GM18520 (cell line): ENCODE data around the gene ZNF277.
A peak's percentile ranks its signal among the peaks of the same experiment; 100 is the strongest.

Experiments used
- ATAC-seq: cut with Tn5 transposase; IDR thresholded peaks from one replicate; pipeline ENCODE4 v1.9.1; 2021; ENCODE audit not compliant: unreplicated experiment

The ZNF277 gene

DNA sequence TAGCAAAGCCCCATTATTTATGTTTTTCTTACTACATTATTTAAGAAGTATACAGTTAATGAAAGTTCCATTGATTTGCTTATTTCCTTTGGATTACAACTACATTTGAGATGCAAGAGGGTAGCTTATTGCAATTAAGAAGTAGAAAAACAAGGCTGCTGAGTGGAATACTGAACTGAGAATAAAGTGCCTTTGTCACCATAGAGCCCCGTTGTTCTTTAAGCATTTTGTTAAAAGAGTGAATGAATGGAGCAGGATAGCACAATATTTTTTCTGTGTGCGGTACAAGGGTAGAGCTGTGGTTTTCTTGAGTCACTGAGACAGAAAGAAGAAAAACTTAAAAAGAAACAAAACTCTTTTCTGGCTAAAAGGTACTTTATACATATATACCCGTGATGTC, 45.6 kb downstream of the ZNF277 start:
- ATAC-seq, result no peak

GRCh38 chr7:112252691-112253090, 46.2 kb downstream of the ZNF277 start:
- no peak for ATAC-seq

DNA sequence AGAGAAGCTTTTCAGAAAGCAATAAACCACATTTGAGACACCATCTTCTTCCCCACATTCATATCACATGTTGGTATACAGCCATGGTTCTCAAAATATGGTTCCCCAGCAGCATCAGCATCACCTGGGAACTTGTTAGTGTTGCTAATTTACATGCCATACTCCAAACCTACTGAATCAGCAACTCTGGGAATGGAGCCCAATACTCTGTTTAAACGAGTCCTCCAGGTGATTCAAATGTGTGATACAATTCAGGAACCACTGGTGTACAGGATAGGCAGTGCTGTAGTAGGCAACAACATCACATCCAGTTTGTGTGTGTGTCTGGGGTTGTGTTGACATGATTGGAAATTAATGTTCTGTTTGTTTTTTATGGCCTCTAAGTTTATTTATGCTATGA, 47.7 kb downstream of the ZNF277 start:
- no peak for ATAC-seq

DNA sequence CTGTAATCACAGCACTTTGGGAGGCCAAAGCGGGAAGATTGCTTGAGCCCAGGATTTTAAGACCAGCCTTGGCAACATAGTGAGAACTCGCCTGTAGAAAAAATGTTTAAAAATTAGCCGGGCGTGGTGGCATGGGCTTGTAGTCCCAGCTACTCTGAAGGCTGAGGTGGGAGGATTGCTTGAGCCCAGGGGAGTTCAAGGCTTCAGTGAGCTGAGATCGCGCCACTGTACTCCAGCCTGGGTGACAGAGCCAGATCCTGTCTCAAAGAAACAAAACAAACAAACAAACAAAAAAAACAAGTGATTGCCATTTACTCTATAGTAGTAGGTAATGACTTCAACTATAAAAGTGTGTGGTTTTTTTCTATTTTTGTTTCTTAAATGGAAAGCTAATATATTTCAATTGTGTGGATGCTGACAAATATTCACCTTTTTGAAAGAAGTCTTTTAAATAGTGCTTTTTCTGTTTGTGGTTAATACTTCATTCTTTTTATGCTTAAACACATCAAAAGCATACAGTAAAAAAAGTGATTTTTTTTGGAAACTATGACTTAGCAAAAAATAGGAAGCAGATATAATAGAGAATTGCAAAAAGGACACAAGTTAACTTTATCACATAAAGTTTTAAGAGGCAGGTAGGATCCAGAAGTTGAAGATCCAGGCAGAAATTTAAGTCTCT, 48.4 kb downstream of the ZNF277 start:
- ATAC-seq, result no peak

GRCh38 chr7:112255388-112255720, 48.9 kb downstream of the ZNF277 start:
- no peak for ATAC-seq

DNA sequence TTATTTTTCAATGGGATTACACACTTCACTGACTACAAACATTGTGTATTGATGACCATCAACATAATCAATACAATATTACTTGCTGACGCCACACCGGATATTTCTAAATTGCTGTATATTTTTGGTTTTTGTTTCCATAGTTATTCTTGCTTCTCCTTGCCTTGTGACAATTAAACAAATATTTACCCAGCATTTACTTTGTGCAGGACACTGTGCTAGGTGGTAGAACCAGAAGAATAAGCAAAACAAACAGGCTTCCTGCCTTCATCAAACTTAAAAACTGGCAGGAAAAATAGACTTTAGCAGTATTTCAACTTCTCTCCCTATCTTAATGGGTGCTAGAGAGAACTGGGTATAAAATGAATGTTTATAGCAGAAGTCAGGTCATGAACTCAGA, 50.6 kb downstream of the ZNF277 start:
- no peak for ATAC-seq

- no peak for ATAC-seq
These were observed 54.4 kb downstream of the ZNF277 start for GRCh38 chr7:112260911-112261310.

DNA sequence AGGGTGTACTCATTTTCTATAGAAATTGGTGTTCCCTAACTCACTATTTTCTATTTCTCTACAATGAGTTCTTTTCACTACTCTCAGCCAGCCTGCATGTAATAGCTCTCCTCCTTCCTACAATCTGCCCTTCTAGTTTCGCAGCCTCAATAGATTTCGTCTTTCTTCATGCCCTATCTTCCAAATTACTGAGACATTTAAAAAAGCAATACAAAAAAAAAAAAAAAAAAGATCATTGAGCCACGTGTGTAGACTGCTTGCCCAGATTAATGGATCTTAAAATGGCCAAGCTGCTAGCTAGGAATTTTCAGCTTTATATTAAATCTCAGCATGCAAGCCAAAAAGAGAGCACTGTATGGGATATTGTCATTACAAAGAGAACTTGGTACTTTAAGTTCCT, 55.5 kb downstream of the ZNF277 start:
- no peak for ATAC-seq

DNA sequence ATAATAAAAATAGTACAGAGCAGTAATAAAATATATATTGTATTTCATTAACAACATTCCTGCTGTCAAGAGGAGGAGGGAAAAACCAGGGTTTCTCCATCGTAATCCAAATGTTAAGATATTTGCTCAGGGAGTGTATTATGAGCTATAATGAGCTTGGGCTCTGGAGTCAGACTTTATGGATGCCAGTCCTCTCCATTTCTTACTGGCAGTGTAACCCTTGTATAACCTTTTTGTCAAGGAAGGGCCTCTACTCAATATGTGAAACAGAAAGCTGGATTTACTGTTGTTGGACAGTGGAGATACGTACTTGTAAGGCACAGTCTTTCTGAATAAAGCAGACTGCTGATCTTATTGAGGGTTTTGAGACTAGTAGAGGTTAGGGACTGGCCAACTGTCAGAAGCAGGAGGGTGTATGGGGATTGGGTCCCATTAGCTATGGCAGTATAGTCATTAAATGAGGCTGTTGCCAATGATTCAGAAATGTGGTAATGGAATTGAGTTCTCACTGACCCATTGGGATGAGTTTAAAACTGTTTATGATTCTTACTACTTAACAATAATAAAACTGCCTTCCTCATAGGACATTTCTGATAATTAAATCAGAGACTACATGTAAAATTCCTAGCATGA, 56.5 kb downstream of the ZNF277 start:
- no peak for ATAC-seq

GRCh38 chr7:112263519-112263918, 57.0 kb downstream of the ZNF277 start:
- no peak for ATAC-seq

DNA sequence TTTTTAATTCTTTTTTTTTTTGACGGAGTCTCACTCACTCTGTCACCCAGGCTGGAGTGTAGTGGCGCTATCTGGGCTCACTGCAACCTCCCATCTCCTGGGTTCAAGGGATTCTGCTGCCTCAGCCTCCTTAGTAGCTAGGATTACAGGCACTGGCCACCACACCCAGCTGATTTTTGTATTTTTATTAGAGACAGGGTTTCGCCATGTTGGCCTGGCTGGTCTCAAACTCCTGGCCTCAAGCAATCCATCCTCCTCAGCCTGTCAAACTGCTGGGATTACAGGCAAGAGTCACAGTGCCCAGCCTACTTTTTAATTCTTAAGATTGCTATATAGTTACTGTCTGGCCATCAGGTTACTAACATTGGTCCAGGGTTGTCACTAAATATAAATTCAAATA, 59.6 kb downstream of the ZNF277 start:
- no peak for ATAC-seq

DNA sequence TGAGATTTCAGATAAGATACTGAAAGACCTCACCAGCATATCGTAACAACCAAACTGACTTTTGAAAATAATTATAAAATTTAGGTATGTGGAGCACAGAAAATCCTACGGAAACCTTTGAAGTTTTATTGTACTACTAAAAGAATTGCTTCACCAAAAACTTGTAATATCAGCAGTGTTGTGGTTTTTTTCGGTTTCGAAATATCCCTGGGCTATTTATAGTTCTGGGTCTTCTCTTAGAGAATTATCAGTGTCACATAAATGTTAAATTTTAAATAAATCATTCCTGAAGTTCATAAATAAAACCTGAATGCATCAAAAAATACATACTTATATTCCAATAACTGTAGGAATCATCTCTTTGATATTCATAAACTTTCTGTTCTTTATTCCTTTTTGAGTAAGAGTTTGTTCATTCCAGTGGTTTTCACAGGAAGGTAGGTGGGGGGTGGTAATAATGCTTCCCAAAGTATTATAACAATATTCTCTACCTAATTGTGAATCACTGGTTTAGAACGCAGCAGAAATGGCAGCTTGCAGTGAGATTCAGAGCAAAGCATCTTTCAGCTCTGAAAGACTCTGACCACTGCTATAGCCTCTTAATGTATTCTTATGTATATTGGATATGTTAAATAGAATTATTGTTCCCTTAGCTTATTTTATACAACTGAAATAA, 60.2 kb downstream of the ZNF277 start:
- ATAC-seq, result no peak

DNA sequence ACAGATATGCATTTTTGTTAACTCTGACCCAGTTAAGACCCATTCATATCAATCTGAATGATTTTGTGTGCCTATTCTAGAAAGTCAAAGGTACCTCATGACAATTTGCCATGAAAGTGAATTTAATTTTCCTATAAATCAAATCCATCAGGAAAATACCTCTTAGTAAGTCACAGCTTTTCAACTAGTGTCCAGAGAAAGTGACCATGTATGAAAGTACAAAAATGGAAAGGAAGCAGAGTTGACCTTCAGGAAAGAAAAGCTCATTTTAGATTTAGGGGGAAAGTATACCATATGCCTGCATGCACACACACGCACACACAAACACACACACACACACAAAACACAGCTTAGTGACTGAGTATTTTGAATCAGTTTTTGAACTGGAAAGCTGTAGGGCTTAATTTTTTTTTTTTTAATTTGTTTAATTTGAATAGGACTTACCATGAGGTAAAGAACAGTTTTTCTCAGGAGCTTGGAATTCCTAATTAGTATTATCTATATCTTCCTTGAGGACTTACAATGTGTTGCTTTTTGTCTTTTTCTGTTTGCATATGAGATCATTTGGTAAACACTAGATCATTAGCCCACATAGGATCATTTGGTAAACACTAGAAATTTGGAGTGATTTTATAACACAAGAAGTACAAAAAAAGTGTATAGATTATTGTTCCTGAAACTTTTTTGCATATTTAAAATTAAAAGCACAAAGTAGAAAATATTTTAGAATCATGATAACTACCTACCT, 61.6 kb downstream of the ZNF277 start:
- ATAC-seq, result no peak

DNA sequence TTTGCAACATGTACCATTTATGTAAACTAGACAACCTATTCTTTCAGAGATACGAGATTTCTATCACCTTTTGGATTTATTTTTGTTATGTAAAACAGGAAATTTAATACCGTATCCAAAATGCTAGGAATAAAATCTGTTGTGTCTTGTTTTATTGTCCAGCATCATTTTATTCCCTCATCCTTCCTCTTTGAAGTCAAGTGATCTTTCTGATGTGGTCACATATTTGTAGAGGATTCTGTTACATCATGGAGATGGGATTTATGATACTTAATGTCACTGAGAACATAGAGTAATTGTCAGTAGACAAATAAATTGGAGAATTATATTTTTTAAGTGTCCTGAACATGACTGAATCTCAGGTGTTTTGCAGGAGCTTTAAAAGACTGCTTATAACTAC, 64.7 kb downstream of the ZNF277 start:
- ATAC-seq, result no peak

DNA sequence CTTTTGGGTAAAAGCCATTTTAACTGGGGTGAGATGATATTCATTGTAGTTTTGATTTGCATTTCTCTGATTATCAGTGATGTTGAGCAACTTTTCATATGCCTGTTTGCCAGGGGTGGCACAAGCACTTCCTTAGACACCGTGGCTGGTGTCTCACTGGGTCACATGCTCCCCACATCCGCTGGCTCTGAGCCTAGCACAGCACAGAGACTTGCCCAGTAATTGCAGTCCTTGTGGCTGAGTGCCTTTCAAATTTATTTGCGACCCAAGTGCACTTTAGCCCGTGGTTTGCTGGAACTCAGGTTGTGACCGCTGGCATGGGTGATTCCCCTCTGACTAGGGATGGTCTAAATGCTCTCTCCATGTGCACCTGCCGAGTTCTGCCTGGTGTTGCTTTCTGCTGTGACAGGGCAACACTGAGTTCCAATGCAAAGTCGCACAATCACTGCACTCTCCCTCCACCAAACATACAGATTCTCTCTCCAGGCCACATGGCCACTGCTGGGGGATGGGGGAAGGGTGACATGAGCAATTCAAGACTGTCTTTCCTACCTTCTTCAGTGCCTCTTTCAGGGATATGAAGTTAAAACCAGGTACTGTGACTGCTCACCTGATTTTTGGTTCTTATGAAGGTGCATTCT, 66.5 kb downstream of the ZNF277 start:
- ATAC-seq, result no peak

- ATAC-seq, result no peak
These were observed 72.5 kb downstream of the ZNF277 start for GRCh38 chr7:112279042-112279441.

DNA sequence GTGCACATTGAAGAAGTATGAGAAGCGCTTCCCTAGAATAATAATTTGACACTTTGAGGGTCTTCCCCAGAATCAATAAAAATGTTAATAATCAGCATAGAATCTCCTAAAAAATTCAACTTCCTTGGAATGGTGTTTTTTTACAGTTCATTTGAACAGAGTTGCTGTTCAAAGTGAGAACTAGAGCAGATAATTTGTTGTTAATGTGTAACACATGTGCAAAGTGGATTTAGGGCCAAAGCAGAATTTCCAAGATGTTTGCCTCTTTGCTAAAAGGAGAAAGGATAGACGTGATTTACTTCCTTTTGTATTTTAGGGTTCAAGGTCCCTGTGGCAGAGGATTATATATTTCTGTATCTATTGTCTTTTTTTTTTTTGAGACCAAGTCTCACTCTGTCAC, 73.8 kb downstream of the ZNF277 start:
- no peak for ATAC-seq

DNA sequence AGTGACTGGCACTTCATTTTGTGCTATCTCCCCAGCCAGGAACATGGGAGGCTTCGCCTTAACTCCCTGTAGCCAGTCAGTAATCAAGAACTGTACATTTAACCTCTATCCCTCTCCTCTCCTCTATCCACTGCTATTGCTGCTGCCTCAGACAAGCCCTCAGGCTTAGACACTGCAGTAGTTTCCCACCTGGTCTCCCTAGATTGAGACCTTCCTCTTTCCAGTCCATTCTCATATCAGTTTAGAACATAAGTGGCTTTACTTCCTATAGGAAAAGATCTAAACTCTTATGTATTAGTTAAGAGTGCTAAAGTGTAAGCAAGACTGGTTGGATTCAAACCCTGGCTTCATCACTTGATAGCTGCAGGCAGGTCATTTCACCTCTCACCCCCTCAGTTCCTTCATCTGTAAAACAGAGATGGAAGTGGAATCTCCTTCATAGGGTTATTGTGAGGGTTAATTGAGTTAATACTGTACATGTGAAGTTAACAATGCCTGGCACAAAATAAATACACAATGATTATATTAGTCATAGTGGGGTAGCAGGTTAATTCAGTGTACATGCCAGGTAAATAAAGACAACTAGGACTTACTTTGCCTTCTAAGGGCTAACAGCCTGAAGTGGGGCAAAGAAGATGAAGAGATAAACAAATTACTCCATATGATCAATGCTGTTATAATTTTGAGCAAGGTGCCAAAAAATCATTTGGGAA, 76.1 kb downstream of the ZNF277 start:
- ATAC-seq, result no peak

GRCh38 chr7:112283382-112283910, 77.0 kb downstream of the ZNF277 start:
- peak; percentile 57 for ATAC-seq

GRCh38 chr7:112286250-112287086, 80.0 kb downstream of the ZNF277 start:
- ATAC-seq, result peak; percentile 73
